NCI-H1105 (cell line): Measurements from ENCODE around the gene DSCAML1.
"Not testable (repeated sequence)": the region's sequence is repeated elsewhere in the genome, so short reads cannot be mapped to it uniquely, and the experiment has no call there.

Experiments
- DNase-seq: peaks from one replicate; lab custom pipeline; 2025; lab: John Stamatoyannopoulos, UW

DSCAML1 gene

DNA sequence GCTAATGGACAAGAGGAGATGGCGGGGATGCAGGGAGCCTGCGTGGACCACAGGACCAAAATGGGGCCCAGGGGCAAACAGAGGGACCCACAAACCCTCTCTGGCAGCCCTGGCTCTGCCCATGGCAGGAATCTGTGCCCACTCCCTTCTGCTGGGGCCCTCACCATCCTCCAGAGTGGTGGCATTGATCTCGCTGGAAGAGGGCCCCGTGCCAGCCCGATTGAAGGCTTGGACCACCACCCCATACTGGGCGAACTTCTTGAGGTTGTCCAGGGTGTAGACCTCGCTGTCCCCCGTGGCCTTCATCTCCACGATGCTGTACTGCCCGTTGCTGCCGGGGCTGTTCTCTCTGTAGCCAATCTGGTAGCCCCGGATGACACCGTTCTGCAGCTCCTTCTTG, 332.2 kb downstream of the DSCAML1 start:
- no peak for DNase-seq

DNA sequence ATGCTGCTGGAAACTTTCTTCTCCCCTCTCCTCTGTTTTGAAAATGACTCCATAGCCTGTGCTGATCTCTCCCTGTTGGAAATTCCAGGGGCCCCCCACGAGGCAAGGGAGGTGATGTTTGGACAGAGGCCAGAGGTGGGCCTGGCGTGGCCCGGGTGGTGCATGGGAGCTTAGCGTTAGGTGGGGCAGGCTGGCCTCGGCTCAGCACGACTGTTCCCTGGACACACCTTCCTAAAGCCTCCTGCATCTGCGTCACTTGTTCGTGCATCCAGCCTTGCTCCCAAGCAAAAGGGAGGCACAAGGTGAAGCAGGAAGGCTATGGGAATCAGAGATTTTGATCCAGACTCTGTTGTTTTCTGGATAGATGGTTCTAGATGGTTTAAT, 334.2 kb downstream of the DSCAML1 start:
- DNase-seq, result no peak

DNA sequence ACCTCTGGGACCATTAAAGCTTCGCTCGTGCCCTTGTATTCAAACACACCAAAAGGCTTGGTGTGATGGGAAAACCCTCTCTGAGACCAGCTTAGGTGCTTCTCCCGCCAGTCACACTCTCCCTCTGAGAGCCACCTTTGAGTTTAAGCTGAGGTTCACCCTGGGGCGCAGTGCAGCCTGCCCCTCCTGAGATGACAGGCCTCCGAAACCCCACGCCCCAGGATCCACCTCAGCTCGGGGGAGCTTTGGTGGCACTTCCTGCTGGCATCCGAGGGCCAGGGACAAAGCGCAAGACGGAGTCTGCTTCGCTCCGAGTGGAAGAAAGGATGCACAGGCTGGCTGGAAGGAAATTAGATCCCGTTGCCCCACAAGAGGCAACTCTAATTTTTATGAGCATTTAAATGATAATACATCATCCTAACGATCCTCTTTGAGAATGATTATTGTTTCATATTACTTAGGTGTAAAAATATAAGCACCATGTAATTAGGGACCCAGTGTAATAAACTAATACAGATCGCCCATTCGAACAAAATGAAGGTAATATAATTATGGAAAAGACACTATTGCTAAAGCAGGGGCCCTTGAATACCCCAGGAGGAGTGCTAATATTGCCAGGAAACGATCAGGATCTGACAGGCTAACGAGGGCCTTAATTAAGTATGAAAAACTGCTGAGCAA, 334.7 kb downstream of the DSCAML1 start:
- no peak for DNase-seq

DNA sequence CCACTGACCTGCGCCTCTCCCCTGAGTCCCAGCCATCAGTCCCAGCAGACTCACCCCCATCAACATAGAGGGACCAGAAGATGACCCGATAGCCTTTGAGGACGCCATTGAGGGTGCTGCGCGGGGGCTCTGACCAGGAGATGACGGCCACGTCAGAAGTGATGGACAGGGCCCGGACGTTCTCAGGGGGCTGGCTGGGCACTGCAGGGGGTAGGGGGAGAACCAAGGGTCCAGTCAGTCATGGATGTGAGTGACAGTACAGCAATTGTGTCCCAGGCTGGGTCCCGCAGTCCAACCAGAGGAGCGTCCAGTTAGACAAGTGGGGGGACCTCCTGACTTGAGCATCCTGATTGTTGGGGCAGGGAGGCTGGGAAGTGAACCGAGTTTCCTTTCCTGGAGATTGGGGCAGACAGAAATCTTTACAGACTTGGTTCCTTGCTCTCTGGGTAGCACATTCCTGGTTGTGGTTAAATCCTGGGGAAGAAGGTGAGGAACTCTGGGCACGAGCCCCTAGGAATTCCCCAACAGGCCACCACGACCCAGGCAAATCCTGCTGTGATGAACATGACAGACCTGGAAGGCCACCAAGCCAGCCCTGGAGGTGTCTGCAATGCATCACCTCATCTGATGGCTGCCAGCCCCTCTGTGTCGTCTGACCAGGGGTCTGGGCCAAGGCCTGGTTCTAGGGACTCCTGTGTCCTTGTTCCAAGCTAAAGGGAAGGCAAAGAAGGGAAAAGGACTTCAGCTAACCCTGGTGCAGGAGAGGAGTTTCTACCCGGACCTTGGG, 335.4 kb downstream of the DSCAML1 start:
- no peak for DNase-seq

DNA sequence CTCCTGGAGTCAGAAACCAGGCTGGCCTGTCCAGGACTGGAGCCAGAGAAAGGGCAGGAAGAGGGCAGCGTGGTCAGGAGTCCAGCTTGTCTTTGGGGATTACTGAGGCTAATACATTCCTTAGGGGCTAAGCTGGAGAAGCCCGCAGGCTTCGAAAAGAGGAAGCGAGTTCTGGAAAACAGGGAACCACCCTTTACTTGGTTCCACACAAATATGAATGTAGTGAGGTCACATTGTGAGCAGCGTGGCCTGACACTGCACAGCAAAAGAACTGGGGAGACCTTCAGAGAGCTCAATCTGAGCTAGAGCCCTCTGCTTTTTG, 337.1 kb downstream of the DSCAML1 start:
- no peak for DNase-seq

DNA sequence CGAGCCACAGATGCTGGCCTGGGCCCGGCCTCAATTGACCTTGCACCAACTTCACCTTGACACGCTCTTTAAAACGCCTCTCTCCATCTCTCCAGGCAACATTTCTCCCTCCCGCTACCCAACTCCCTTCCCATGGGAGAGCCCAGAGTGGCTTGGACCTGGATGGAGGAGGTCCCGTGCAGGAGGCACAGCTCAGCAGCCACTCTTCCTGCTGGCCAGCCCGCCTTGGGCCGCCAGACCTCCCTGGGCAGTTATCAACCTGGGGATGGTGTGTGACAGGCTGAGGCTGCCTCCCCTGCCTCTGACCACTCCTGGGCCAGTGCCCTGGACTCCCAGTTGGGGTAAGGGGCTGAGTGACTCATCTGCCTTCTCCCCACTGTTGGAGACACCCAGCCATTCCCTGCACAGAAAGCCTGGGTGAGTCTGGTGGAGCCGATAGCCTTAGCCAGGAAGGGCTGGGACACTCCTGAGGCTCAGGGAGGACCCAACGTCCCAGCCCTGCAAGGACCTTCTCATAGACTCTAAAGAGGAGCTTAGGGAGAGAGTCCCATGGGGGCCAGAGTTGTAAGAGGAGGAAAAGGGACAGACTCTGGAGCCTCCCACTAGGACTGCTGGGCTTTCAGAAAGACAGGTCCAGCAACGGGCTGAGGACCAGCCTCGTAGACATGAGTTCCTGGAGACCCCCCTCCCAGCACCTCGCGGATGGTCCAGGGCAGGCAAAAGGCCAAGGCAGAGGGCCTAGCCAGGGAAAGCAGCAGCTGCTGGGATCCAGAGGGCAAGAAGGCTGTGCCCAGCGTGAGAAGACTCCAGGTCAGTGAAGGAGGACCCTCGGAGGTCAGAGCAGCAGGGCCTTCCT, 337.7 kb downstream of the DSCAML1 start:
- no peak for DNase-seq

DNA sequence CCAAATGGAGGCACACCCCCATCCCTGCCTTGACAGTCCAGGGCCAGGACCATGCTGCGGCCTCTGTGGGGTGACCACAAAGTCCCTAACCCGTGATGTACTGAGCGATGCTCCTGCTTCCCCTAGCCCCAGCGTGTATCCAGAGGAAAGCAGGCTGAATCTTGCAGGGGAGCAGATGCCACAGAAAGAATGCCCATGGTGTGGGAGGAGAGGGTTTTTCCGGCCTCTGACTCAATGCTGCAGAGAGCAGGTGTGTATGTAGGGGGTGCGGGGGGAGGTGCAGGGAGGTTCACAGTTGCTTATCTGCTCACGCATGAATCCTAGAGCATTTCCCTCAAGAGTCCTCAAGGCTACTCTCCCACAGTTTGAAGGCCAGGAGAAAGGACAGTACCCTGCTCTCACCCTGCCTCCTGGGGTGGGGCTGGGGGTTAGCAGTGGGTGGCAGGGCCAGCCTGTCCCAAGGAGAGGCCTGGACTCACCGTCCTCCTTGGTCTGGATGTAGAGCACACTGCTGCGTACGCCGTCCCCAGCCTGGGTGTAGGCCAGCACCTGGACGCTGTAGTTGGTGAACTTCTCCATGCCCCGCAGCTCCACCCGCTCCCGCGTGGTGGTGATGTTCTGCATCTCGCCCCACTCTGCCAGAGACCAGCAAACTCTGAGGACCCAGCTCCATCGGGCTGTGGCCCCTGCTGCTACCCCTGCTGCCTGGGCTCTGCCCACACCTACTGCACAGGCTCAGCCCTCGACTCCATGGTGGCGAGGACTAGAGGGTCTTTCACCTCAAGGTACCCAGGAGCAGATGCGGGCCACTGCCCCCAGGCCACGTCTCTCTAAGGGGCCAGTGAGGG, 338.5 kb downstream of the DSCAML1 start:
- no peak for DNase-seq

DNA sequence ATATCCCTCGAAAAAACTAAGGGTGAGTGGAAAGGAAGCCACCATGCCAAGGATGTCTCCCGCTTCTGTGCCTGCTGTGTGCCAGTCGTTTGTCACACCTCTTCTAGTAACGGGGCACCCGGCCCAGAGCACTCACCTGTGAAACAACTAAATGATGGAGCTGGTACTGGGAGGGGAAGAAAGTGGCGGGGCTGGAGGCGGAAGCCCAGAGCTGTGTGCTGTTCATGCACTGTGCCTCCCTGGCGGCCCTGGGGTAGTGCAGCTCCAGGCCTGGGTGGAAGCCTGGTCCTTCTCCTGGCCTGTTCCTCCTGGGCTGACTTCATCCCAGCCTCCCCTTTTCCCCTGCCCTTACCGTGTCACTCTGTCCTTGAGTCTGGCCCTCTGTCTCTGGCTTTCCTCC, 339.2 kb downstream of the DSCAML1 start:
- no peak for DNase-seq

DNA sequence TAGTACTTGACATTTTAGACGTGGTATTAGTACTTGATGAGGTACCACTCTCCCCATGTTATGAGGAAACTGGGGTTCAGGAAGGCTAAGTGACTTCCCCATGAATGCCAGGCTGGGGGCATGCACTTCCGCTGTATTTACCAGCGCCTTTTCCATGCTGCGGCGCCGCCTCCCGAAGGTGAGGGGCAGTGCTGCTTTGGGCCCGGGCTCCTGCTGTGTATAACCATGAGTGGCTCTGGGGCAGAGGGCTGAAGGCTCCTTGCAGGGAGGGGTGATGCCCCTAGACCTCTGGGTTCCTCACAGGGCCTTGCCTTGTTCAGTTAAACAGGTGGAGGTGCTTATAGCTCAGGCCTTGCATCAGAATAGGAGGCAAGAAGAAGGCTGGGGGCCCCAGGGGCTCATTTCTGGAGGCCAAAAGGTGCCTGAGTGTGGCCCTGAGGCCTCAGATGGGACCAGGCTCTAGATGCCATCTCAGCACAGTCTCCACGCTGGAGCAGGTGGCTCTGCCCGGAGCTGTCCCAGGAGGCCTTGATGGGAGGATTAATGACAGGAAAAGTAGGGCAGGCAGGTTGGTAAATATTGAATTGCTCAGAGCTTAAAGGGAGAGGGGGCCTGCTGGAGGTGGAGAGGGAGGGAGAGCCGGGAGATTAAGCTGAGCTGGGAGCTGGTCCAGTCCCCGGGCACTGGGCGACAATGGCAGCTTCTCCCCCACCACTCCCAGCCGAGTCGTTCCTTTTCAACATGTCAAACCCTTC, 339.8 kb downstream of the DSCAML1 start:
- DNase-seq, result peak; percentile 27

DNA sequence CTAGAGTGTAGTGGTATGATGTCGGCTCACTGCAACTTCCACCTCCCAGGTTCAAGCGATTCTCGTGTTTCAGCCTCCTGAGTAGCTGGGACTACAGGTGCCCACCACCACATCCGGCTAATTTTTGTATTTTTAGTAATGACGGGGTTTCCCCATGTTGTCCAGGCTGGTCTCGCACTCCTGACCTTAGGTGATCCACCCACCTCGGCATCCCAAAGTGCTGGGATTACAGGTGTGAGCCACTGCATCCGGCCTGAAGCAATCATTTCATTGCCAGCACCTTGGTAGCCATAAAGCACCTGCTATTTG, 340.3 kb downstream of the DSCAML1 start:
- DNase-seq, result not testable (repeated sequence)

DNA sequence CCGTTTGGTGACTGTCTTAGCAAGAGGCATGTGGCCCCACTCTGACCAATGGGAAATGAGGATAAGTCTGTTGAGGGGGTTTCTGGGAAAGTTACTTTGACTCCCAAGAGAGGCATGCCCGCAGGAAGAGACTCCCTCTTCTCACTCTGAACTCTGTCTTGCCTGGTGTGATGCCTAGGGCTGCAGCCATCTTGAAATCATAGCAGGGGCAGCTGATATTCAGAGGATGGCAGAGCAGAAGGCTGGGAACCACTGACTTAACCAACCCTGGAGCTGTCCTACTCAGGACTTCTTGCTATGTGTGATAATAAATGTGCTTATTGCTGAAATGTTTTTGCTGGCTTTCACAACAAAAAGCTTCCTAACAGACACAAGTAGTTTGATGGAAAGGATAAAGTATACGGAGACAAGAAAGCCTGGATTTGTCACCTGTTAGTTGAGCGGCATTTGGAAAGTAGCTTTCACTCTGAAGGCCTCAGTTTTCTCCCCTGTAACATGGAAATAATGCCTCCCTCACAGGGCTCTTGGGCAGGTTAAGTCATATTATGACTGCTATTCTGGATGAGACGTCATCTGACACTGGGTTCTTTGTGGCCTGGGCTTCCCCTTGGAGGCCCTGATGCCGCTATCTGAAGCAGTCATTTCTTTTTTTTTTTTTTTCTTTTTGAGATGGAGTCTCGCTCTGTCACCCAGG, 340.8 kb downstream of the DSCAML1 start:
- DNase-seq, result no peak

DNA sequence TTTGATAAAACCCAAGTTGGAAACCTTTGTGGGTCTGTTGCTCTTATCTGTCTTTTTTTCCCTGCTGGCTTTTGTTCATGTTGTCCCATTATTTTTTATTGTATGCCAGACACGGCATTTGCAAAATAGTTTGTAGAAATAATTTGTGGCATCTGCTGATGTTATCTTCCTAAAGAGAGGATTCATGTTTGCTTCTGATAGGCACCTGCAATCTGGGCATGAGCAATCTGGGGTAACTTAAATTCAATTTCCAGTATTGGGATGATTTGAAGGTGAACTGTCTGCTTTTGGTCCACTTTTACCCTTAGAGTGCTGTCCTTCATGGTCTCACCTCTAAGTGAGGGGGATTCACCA, 342.5 kb downstream of the DSCAML1 start:
- no peak for DNase-seq

DNA sequence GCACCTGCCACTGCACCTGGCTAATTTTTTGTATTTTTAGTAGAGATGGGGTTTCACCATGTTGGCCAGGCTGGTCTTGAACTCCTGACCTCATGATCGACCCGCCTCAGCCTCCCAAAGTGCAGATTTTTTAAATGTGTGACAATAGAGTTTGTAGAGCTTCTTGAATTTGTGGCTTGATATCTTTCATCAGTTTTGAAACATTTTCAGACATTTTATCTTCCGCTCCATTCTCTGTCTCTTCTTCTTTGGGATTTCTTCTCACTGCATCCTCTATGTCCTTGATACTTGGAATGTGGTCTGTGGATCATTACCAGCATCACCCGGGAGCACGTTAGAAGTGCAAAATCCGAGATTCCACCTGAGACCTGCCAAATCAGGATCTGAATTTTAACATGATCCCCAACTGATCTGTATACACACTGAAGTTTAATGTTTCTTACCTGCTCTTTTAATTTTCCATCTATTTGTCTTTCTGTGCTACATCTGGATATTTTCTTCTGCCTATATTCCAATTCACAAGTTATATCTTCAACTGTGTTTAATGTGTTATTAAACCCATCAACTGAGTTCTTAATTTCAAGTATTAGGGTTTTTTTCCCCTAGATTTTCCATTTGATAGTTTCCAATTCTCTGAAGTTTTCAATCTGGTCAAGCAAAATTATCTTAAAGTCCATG, 343.0 kb downstream of the DSCAML1 start:
- DNase-seq, result no peak

DNA sequence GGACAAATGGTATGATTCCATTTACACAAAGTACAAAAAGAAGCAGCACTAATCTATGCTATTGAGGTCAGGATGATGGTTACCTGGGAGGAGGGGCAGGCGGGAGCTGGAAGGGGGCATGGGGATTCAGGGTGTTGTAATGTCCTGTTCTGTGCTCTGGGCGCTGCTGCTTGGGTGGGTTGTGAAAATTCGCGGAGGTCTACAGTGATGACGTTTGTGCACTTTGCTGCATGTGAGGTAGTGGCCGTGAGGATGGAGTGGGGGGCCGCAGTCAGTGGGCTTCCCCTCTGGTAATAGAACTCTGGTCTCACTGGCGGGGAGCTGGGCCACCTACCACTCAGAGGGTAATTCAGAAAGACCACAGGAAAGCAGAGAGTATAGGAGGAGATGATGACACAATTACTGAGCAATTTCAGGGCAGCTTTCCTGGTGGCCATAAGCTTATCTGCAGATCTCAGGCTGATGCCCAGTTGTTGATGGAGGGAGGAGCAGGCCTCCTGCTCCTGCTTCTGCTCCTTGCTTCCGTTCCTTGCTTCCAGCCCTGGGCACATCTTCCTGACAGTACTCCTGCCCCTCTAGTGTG, 347.8 kb downstream of the DSCAML1 start:
- DNase-seq, result no peak

DNA sequence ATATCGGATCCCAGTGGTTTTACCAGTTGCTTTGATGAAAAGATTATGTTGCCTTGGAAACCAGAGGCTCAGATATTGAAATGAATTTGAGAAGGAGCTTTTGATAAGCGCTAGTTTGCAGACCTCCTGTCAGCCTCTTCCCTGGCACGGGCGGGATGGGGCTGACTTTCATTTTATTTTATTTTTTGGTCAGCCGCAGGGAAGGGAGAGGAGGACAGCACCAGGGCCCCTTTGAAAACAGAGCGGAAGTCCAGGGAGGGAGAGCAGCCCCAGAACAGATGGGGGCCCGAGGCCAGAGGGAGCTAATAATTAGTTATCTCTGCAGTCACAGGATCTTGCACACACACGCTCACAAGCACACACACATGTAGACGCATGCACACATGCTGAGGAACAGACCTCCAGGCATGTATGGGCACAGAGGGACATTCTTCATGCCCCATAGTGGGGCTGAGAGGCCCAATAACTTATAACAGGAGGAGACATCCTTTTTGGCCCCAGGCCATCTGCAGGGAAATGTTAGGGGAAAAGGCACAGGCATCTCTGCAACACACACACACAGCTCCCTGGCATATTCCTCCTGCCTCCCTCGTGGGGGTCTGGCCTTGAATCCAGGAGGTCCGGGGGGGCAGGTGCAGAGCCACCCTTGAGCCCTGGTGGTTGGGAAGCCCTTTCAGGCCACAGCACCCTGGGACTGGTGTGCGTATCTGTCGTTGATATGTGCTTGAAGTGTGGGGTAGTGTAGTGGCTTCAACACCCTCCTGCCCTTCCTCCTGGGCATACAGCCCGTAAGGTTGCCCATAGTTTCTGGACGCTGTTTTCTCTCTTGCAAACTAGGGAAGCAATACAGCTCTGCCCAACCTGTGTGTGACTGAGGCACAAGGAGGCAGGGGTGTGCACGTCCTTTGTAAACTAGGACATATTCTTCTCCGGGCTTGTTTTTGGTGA, 352.0 kb downstream of the DSCAML1 start:
- peak; percentile 50 for DNase-seq

DNA sequence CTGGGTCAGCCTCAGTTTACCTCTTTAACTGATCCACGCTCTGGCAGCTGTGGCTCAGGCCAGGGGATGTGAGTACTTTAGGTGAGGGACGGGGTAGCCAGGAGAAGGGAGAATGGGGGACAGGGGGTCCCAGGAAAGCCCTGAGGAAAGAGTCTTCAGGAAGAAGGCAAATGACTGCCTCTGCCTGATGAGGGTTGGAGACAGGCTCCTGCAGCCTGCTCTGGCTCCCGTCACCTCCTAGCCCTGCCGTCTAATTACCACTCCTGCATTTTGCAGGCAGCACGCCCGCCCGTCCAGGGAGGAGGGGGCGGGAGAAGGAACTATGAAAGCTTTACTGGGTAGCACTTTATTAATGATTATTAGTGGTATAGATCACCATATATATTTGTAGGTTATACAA, 352.8 kb downstream of the DSCAML1 start:
- peak; percentile 50 for DNase-seq

DNA sequence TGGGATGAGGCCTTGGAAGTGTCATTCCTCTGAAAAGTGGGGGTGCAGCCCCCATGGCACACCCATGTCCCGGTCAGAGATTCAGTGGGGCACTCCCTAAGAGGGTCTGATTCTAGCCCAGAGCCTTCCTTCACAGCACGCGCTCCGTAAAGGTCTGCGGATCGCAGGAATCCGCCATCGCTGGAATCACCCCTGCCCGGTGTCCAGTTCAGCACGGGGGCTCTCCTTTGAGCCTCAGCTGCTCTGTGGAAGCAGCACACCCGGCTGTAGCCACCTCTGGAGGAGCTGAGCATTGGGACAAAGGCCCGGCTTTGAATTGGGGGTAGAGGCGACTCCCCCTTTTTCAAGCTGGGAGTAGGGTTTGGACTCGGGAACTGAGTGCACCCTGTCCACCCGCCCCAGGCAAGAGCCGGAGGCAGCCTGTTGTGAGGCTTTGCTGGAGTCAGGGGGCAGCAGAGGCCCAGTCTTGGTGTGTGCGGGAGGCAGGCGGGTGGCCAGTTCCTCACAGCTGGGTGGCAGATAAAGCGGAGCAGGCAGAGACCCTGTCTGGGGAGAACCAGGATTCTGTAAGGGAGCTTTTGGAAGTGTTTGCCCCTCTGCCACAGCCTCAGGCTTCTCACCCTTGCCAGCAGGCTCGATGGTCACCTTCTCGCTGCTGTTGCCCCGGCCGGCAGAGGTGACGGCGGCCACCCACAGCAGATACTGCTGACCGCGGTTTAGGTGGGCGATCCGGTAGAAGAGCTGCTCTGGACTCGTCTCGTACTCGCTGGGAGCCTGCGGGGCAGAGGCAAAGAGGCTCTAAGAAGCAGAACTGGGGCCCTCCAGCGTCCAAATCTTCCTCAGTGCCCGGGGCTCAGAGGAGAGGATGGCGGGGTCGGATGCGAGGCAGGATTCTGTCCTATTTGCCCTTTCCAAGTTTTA, 353.5 kb downstream of the DSCAML1 start:
- peak; percentile 33 for DNase-seq

DNA sequence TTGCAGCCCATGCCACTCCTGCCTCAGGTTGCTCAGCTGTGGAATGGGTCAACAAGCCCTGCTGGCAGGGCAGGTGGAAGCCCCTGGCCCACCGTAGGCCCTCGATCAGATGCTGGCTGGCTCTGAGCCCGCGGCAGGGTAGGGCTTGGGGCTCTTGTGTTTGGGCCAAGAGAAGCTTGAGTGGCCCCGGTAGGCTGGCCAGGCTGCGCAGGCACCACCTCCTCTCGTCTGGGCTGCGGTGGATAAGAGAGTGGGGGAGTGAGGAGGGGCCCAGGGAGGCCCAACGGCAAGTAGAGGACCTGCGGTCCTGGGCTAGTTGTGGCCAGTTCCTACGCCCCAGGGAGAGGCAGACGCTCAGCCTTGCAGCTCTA, 354.2 kb downstream of the DSCAML1 start:
- no peak for DNase-seq
